Mesendoderm (in vitro differentiated cells): ENCODE results near the gene DENND1B. TPM values are rescaled to one million over a fixed set of nuclear protein-coding genes. Genes with fewer than 3 reads are reported as not detected.

ENCODE experiments used
- DNase-seq: peaks from one replicate; pipeline ENCODE4 v3.0.0; 2013
- H2AK5ac ChIP-seq: 2 replicates; pipeline ENCODE4 v1.6.1; 2013; ENCODE audit warnings: low read length, inconsistent platforms
- H2BK120ac ChIP-seq: 2 replicates; pipeline ENCODE4 v1.6.1; 2013; ENCODE audit warnings: low read depth, mild to moderate bottlenecking, low read length, moderate library complexity, mixed read lengths
- H2BK15ac ChIP-seq: replicated peaks from 2 replicates; pipeline ENCODE4 v1.6.1; 2013; ENCODE audit warnings: low read depth, mild to moderate bottlenecking, moderate library complexity
- H2BK5ac ChIP-seq: 2 replicates; pipeline ENCODE4 v1.6.1; 2013; ENCODE audit warnings: low read length, inconsistent platforms
- H3K18ac ChIP-seq: 2 replicates; pipeline ENCODE4 v1.6.1; 2013; ENCODE audit warnings: mild to moderate bottlenecking, low read length, mixed read lengths
- H3K23ac ChIP-seq: one replicate; pipeline ENCODE4 v1.6.1; 2013; ENCODE audit warnings: low read length
- H3K27ac ChIP-seq: 2 replicates; pipeline ENCODE4 v1.5.1; 2013; ENCODE audit warnings: low read depth, mild to moderate bottlenecking, inconsistent platforms, low read length, moderate library complexity
- H3K27me3 ChIP-seq: 2 replicates; pipeline ENCODE4 v1.6.1; 2013; ENCODE audit warnings: low read length, control low read depth, mild to moderate bottlenecking, inconsistent platforms; ENCODE audit not compliant: insufficient read depth, poor library complexity
- H3K36me3 ChIP-seq: 2 replicates; pipeline ENCODE4 v1.6.1; 2013; ENCODE audit warnings: low read length, inconsistent platforms; ENCODE audit not compliant: control insufficient read depth, insufficient read depth
- H3K4ac ChIP-seq: one replicate; pipeline ENCODE4 v1.6.1; 2013; ENCODE audit warnings: low read depth, mild to moderate bottlenecking, low read length, moderate library complexity
- H3K4me1 ChIP-seq: 2 replicates; pipeline ENCODE4 v1.6.1; 2013; ENCODE audit warnings: low read depth, low read length, inconsistent platforms; ENCODE audit not compliant: control insufficient read depth
- H3K4me2 ChIP-seq: 2 replicates; pipeline ENCODE4 v1.6.1; 2013; ENCODE audit warnings: low read length
- H3K4me3 ChIP-seq: 2 replicates; pipeline ENCODE4 v1.5.1; 2013; ENCODE audit warnings: mild to moderate bottlenecking, low read length
- H3K56ac ChIP-seq: one replicate; pipeline ENCODE4 v1.6.1; 2013; ENCODE audit warnings: low read length
- H3K79me1 ChIP-seq: 2 replicates; pipeline ENCODE4 v1.6.1; 2013; ENCODE audit warnings: low read length, inconsistent platforms
- H3K79me2 ChIP-seq: 2 replicates; pipeline ENCODE4 v1.6.1; 2013; ENCODE audit warnings: mild to moderate bottlenecking, low read length; ENCODE audit not compliant: control insufficient read depth, insufficient read depth
- H3K9ac ChIP-seq: 2 replicates; pipeline ENCODE4 v1.6.1; 2013; ENCODE audit warnings: low read length, inconsistent platforms
- H4K5ac ChIP-seq: one replicate; pipeline ENCODE4 v1.6.1; 2013; ENCODE audit warnings: low read length
- H4K8ac ChIP-seq: one replicate; pipeline ENCODE4 v1.6.1; 2013; ENCODE audit warnings: low read depth, mild to moderate bottlenecking, control low read depth, low read length, moderate library complexity
- WGBS: extraction: QIAGEN DNeasy Blood & Tissue Kit; methylation state at CpG from one replicate; pipeline ENCODE4 v1.1.7; 2013; ENCODE audit warnings: low lambda C conversion rate, missing lambda C conversion rate; ENCODE audit not compliant: insufficient coverage; ENCODE audit errors: extremely low coverage; 5-methylcytosine and 5-hydroxymethylcytosine counted together
- polyA plus RNA-seq, 2 experiments: library from polyadenylated mRNA; stranded (reverse); fragments of 200-250 nt; gene quantifications; one replicate each; pipeline ENCODE4 v1.2.3, GENCODE V29; 2013

Gene DENND1B
- 1.2 TPM for polyA plus RNA-seq (2013, experiment 1 of 2)
- polyA plus RNA-seq (2013, experiment 2 of 2): 1.2 TPM

GRCh38 chr1:197775282-197776262, at the start of gene DENND1B:
Gene DENND1B, minus strand, starts transcription at chr1:197775480. Its CDS starts 325 bp downstream, at chr1:197775155.
- no peak within 1 kb of the TSS for H2BK120ac ChIP-seq
- no peak within 1 kb of the TSS for H2BK5ac ChIP-seq
- peak within 1 kb of the TSS; percentile 74 for H3K23ac ChIP-seq
- H3K79me2 ChIP-seq: no peaks in the 10 kb centered on the region
- no peak within 1 kb of the TSS for H4K8ac ChIP-seq
- no peaks in the 10 kb centered on the region for H3K79me1 ChIP-seq
- H3K18ac ChIP-seq: peak within 1 kb of the TSS; percentile 91
- no peak within 1 kb of the TSS for H2BK15ac ChIP-seq
- DNase-seq: peak; percentile 80
- peak within 1 kb of the TSS; percentile 77 for H3K9ac ChIP-seq
- H3K36me3 ChIP-seq: no peaks in the 10 kb centered on the region
- peak within 1 kb of the TSS; percentile 42 for H3K4me3 ChIP-seq
- H2AK5ac ChIP-seq: no peak within 1 kb of the TSS
- no CpG with 5 or more reads among the region's 51 CpGs for WGBS
- no peaks in the 10 kb centered on the region for H3K27me3 ChIP-seq
- H3K4me2 ChIP-seq: peak within 1 kb of the TSS; percentile 77
- no peak within 1 kb of the TSS for H3K27ac ChIP-seq
- no peak within 1 kb of the TSS for H4K5ac ChIP-seq
- H3K56ac ChIP-seq: peak within 1 kb of the TSS; percentile 86
- H3K4ac ChIP-seq: no peak within 1 kb of the TSS
- H3K4me1 ChIP-seq: no peaks in the 10 kb centered on the region

GRCh38 chr1:197814306-197814705, 39.0 kb upstream of the DENND1B start:
- Histone ChIP-seq H3K79me2 (no peaks in the 10 kb centered on the region), H2AK5ac (no peak overlapping the region), H3K79me1 (no peaks in the 10 kb centered on the region), H3K27me3 (no peaks in the 10 kb centered on the region), H2BK15ac (no peak overlapping the region), H3K4me1 (no peaks in the 10 kb centered on the region), H3K9ac (no peak overlapping the region), H3K18ac (no peak overlapping the region), H4K8ac (no peak overlapping the region), H3K4ac (no peak overlapping the region), H3K36me3 (no peaks in the 10 kb centered on the region), H3K4me3 (no peak overlapping the region), H4K5ac (no peak overlapping the region), H2BK5ac (no peak overlapping the region), H3K56ac (no peak overlapping the region), H3K27ac (no peak overlapping the region), H3K4me2 (no peak overlapping the region), H2BK120ac (no peak overlapping the region), H3K23ac (no peak overlapping the region)
- no CpG with 5 or more reads among the region's 2 CpGs for WGBS
- DNase-seq: no peak

GRCh38 chr1:197813741-197814140, 38.5 kb upstream of the DENND1B start:
- Histone ChIP-seq H3K79me1 (no peaks in the 10 kb centered on the region), H2BK5ac (no peak overlapping the region), H3K27me3 (no peaks in the 10 kb centered on the region), H3K4me1 (no peaks in the 10 kb centered on the region), H3K36me3 (no peaks in the 10 kb centered on the region), H3K18ac (no peak overlapping the region), H2AK5ac (no peak overlapping the region), H3K23ac (no peak overlapping the region), H4K8ac (peak overlapping the region; percentile 39), H2BK120ac (no peak overlapping the region), H3K79me2 (no peaks in the 10 kb centered on the region), H3K9ac (no peak overlapping the region), H3K56ac (no peak overlapping the region), H4K5ac (no peak overlapping the region), H2BK15ac (no peak overlapping the region), H3K4me3 (no peak overlapping the region), H3K4me2 (no peak overlapping the region), H3K4ac (no peak overlapping the region), H3K27ac (no peak overlapping the region)
- no peak for DNase-seq
- WGBS: no CpG with 5 or more reads among the region's 5 CpGs

- no peak overlapping the region for H2BK15ac ChIP-seq
- H2AK5ac ChIP-seq: no peak overlapping the region
- H3K27me3 ChIP-seq: no peaks in the 10 kb centered on the region
- H3K4me3 ChIP-seq: no peak overlapping the region
- no peak overlapping the region for H3K4ac ChIP-seq
- H2BK5ac ChIP-seq: no peak overlapping the region
- H3K9ac ChIP-seq: no peak overlapping the region
- H3K79me2 ChIP-seq: no peaks in the 10 kb centered on the region
- DNase-seq: peak; percentile 20
- no peak overlapping the region for H3K18ac ChIP-seq
- no CpG with 5 or more reads among the region's 1 CpG for WGBS
- H3K23ac ChIP-seq: no peak overlapping the region
- H3K36me3 ChIP-seq: no peaks in the 10 kb centered on the region
- H3K4me1 ChIP-seq: no peaks in the 10 kb centered on the region
- no peak overlapping the region for H2BK120ac ChIP-seq
- no peak overlapping the region for H3K4me2 ChIP-seq
- H4K5ac ChIP-seq: no peak overlapping the region
- H3K27ac ChIP-seq: no peak overlapping the region
- no peak overlapping the region for H4K8ac ChIP-seq
- H3K79me1 ChIP-seq: no peaks in the 10 kb centered on the region
- no peak overlapping the region for H3K56ac ChIP-seq
These were observed 36.5 kb upstream of the DENND1B start for GRCh38 chr1:197811769-197812168.

- no peak for DNase-seq
- H3K23ac ChIP-seq: no peak overlapping the region
- no peak overlapping the region for H3K4ac ChIP-seq
- H3K4me2 ChIP-seq: no peak overlapping the region
- no peaks in the 10 kb centered on the region for H3K79me2 ChIP-seq
- no peak overlapping the region for H2BK120ac ChIP-seq
- H3K9ac ChIP-seq: no peak overlapping the region
- no peaks in the 10 kb centered on the region for H3K27me3 ChIP-seq
- WGBS: no CpG with 5 or more reads among the region's 4 CpGs
- no peak overlapping the region for H3K4me3 ChIP-seq
- no peaks in the 10 kb centered on the region for H3K4me1 ChIP-seq
- no peak overlapping the region for H2BK5ac ChIP-seq
- H3K36me3 ChIP-seq: no peaks in the 10 kb centered on the region
- no peak overlapping the region for H4K8ac ChIP-seq
- no peak overlapping the region for H3K18ac ChIP-seq
- H4K5ac ChIP-seq: no peak overlapping the region
- no peak overlapping the region for H3K27ac ChIP-seq
- H3K56ac ChIP-seq: no peak overlapping the region
- H2BK15ac ChIP-seq: no peak overlapping the region
- H3K79me1 ChIP-seq: no peaks in the 10 kb centered on the region
- no peak overlapping the region for H2AK5ac ChIP-seq
These were observed 35.5 kb upstream of the DENND1B start for GRCh38 chr1:197810812-197811211.
